ENCODE results near the gene C1orf174.
"Not testable (repeated sequence)": the region's sequence is repeated elsewhere in the genome, so short reads cannot be mapped to it uniquely, and the experiment has no call there.

C1orf174 gene

GRCh38 chr1:3925256-3925655 is 25.2 kb upstream of the C1orf174 start:
- no peak for DNase-seq

DNA sequence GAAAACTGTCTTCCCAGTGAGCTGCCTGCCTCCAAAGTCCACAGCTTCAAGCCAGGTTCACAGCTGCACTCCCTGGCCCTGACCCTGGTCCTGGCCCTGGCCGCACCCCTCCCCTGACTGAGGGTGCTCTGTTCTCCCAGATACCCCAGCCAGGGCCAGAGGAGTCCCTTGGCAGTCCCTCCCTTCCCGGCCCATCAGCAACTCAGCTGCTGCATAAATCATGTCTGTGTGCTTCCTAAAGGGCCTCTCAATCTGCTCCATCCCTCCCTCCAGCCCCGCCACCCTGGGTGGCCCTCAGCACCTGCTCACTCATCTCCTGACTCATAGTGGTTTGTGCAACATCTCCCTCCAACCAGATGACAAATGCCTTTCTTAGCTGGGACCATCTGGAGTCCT is 24.8 kb upstream of the C1orf174 start:
- DNase-seq = no peak

- no peak for DNase-seq
Measured at GRCh38 chr1:3924186-3924824, 24.2 kb upstream of the C1orf174 start.

- DNase-seq = no peak
Measured at GRCh38 chr1:3923378-3924185, 23.5 kb upstream of the C1orf174 start.

GRCh38 chr1:3922851-3923250 is 22.8 kb upstream of the C1orf174 start:
- no peak for DNase-seq

DNA sequence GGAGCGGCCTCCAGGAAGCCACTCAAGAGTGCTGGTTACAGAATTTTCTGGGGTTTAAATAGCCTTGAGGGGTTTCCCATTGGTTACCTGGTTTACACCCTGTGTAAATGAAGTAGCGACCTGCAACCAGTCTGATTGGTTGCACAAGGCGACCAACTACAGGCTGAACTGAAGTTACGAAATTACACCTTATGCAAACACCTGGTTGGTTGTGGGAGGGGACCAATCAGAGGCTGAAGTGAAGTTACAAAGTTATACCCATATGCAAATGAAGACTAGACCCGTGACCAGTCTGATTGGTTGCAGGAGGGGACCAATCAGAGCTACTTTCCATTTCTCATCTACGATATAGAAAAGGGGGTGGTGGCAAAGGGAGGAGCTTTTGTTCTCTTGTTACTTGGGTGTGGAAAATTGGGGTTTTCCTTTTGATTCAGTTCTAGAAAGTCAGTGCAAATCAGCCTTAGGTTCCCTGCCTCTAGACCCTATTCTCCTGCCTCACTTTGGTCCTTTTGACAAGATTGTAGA is 22.2 kb upstream of the C1orf174 start:
- no peak for DNase-seq

GRCh38 chr1:3921765-3922164 is 21.7 kb upstream of the C1orf174 start:
- no peak for DNase-seq

DNA sequence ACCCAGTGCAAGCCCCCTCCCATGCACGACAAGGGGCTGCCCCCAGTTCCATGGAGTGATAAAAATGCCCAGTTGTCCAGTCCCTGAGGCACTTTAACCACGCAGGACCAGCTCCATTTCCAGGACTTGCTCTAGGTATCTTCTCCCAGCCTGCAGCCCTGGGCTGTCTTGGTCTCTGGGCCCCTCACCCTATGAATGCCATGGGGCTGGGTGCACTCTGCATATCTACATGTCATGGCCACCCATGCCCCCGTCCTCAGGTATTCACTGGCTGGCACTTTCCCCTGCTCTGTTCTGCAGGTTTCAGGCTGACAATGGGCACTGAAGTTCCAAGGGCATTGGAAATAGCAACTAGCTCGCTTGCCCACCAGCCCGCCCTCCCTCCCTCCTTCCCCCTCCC is 19.6 kb upstream of the C1orf174 start:
- DNase-seq = no peak

GRCh38 chr1:3918966-3919611 is 19.0 kb upstream of the C1orf174 start:
- no peak for DNase-seq

DNA sequence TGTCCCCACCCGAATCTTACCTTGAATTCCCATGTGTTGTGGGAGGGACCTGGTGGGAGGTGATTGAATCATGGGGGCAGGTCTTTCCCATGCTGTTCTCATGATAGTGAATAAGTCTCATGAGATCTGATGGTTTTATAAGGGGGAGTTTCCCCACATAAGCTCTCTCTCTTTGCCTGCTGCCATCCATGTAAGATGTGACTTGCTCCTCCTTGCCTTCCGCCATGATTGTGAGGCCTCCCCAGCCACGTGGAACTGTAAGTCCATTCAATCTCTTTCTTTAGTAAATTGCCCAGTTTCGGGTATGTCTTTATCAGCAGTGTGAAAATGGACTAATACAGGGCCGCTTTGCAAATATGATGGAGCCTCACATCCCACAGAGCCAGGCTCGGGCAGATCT is 18.3 kb upstream of the C1orf174 start:
- DNase-seq = not testable (repeated sequence)

- DNase-seq = no peak
Measured at GRCh38 chr1:3917761-3918160, 17.7 kb upstream of the C1orf174 start.

- no peak for DNase-seq
Measured at GRCh38 chr1:3915551-3916121, 15.6 kb upstream of the C1orf174 start.

DNA sequence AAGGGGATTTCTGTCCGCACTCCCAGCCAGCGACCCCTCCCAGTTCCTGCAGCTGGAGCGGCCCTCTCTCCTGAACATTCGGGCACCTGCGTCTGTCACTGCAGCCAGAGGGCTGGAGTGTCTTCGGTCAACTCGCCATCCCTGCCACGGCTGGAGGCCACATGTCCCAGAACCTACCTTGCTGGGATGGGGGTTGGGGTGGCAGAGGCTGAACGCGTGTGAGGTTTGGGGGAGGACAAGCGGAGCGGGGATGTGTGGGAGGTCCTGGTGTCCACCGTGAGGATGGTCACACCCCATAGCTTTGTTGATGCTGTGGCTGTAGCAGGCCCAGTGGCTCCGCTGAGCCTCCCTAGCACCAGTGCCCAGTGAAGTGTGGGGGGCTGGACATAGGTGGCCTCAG is 14.8 kb upstream of the C1orf174 start:
- DNase-seq = no peak

DNA sequence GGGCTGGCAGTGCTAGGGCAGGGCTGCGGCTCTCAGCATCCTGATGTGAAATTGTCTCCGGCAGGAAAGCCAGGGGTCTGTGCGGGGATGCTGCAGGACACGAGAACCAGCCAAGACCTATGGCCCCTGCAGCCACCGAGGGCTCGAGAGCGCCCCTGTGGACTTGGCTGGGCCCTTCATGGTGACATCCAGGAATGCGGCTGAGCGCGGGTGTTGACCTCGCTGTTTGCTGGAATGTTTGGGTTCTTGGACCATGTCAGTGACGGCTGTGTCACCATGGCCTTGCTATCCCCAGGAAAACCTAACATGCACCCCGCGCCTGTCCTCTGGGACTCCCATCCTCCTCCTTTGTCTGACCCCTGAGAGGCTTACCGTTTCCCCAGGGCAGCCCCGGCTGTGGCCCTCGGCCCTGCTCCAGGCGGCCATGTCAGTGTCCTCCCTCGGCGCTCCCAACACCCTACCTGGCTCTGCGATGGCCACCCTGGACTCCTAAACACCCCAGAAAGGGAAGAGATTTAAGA is 14.3 kb upstream of the C1orf174 start:
- no peak for DNase-seq

DNA sequence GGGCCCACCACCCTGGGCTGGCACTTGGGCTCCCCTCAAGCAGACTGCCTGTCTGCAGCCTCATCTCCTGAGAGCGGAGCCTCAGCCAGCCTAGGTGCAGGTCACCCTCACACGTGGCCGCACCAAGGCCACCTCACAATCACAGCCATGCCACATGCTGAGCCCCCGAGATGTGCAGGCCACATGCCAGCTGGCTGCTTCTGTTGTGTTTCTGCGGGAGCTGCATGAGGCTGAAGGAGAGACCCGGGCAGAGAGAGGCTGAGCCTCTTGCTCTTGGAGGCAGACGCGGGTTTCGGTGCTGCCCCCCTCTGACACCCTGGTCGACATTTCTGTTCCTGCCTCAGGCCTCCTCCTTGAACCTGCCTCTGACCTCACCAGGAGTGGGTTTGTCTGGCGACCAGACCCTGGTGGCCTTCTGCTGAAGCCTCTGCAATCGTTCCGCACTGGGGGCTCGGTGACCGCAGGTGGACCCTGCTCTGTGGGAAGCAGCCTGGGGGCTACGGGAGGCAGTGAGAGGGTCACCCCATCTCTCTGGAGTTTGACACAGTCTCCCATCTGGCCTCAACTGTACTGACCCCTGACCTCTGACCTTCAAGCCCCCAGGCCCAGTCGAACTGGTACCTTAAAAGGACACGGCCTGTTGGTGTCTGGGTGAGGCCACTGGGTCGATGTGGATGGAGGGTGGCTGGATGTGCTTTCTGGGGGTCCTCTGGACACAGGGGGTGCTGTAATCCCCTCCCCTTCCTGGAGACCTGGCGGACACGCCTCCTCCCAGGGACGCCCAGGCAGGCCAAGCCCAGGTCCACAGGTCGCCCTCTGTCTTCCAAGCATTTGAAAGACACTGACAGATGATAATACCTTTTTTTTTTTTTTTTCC is 13.0 kb upstream of the C1orf174 start:
- no peak for DNase-seq

DNA sequence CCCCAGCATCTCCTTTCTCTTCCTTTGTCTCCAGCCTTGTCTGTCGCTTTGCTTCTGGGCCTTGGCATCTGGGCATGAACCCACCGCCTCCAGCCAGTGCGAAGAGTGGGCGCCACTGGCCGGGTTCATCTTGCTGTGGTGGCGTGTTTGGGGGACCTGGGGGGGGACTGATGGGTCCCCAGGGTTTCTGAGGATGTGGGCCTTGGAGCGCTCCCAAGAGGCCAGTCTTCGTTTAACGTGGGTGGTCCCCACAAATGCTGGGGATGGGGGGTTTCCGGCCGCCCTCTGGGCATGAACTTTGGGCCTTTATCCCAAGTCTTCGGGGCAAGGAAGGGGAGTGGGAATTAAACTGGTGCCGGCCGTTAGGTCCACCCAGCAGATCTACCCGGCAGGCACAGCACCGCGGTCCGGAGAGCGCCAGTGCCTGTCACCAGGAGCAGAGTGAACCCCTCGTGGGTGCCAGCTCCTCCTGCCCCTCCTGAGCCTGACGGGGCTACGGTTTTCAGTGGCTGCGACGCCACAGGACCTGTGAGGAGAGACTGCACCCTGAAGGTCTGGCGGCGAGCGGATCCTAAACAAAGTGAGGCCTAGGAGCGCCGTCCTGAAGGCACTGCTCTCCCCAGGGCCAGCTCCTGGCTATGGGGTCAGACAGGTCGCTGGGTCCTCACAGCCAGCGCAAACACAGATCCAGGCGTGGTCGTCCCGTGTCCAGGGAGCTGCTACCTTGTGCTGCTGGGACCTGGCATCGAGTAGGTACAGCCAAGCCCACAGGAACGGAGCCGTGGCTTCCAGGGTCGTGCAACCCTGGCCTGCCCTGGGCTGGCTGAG is 12.1 kb upstream of the C1orf174 start:
- DNase-seq = no peak

DNA sequence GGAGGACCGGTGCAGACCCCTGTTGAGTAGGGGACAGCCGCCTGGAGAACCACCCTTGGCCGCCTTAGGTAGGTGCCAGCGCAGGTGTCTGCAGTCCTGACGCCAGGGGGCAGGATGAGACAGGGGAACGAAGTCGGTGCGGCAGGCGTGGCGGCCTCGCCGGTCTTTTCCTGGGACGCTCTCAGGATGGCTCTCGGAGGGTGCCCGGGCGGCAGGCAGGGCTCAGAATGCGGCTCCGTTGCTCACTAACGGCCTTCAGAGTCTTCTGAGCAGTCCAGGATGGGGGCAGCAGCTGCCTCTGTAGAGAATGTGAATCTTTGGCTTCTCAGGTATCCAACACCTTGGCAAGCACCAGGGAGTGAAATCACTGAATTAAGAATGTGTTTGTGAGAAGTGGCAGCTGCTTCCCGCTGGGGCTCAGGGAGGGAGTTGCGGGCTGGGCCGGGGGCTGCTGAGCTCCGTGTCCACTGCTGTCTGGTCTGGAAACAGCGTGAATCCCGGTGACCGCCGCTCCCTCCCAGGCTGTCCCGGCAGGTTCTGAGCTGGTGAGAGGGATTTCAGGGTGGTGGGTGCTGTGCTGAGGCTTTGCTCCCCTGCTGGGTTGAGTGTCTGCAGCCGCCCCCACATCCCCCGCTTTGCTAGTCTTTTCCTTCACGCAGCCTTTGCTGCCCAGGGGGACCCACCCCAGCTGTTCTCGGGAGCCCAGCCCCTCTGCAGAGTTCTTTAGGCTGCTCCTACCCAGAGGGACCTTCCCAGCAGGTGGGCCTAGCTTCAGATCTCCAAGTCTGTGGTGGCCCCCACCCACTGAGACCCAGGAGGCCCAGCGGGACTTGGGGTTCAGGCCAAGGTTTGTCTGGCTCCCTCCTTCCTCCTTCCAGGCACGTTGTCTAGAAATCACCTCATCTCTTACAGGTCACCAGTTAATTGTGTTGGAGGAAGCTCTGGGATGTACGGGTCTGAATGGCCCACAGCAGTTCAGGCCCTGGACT is 11.1 kb upstream of the C1orf174 start:
- peak; percentile 35 for DNase-seq

DNA sequence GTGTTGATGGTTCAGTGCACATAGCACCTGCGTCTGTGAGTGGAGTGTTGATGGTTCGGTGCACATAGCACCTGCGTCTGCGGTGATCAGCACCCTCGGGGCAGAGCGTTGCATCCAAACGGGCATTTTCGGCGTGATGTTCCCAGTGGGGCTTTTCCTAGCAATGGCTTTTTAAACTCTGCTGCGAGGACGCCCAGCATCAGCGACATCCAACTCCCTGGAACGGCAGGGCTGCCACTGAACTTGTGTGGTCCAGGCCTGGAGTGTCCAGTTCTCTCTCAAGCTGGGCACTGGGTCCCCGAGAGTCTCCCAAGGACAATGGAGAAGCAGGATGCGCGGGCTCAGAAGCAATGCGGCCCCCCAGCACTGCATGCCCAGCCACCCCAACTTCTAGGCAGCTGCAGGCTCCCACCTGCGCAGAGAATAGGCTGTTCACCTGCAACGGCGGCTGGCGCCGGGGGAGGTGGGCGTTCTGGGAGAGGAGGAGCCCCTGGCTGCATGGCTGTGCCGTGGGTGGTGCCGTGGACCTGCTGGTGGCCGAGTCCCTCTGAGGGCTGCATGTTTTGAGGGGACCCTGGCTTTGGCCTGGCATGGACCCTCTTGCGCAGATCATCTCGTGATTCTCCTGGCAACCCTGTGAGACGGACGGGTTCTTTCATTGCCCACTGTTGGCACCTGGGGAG is 10.1 kb upstream of the C1orf174 start:
- DNase-seq = peak; percentile 71

GRCh38 chr1:3909615-3910014 is 9.5 kb upstream of the C1orf174 start:
- DNase-seq = no peak

Measured in DMS79 (cell line).